HepG2 (cell line): Measurements from ENCODE around the gene SURF2. TPM values are rescaled to one million over a fixed set of nuclear protein-coding genes. Genes with fewer than 3 reads are reported as not detected.
A peak's percentile ranks its signal among the peaks of the same experiment; 100 is the strongest.

Source experiments
- HOXA3 ChIP-seq: sonication (generic); formaldehyde crosslinking; IDR thresholded peaks from 2 replicates; pipeline ENCODE4 v1.5.0; 2020; ENCODE audit warnings: missing genetic modification reagents
- KMT2A ChIP-seq: sonication (generic); formaldehyde crosslinking; IDR thresholded peaks from 2 replicates; pipeline ENCODE4 v1.4.0; 2020; ENCODE audit warnings: missing genetic modification reagents
- LCORL ChIP-seq, 2 experiments: fragments of 450-650 bp in 1 of 2; sonication (generic) in 1 of 2; formaldehyde crosslinking in 1 of 2; IDR thresholded peaks; 2 replicates each; pipeline versions ENCODE4 v1.5.0 to v1.6.1; 2017 to 2020; ENCODE audit warnings: antibody characterized with exemption in 1 of 2, missing genetic modification reagents in 1 of 2
- MZF1 ChIP-seq: sonication (generic); formaldehyde crosslinking; IDR thresholded peaks from 2 replicates; pipeline ENCODE4 v1.8.1; 2023; ENCODE audit warnings: mild to moderate bottlenecking, missing genetic modification reagents, borderline replicate concordance
- POGZ ChIP-seq: sonication (generic); formaldehyde crosslinking; IDR thresholded peaks from 2 replicates; pipeline ENCODE4 v1.4.0; 2020; ENCODE audit warnings: mild to moderate bottlenecking, missing genetic modification reagents
- POLR2AphosphoS5 ChIP-seq: IDR thresholded peaks from 2 replicates; pipeline ENCODE4 v1.6.1; 2012; ENCODE audit warnings: low read depth, low read length
- RARA ChIP-seq: IDR thresholded peaks from 2 replicates; pipeline ENCODE4 v1.6.1; 2016; ENCODE audit warnings: missing genetic modification reagents, missing compliant biosample characterization
- SP2 ChIP-seq: sonication (generic); formaldehyde crosslinking; IDR thresholded peaks from 2 replicates; pipeline ENCODE4 v1.5.1; 2020; ENCODE audit warnings: mild to moderate bottlenecking, missing genetic modification reagents
- ZBTB38 ChIP-seq: sonication (generic); formaldehyde crosslinking; IDR thresholded peaks from 2 replicates; pipeline ENCODE4 v1.5.1; 2020; ENCODE audit warnings: mild to moderate bottlenecking, missing genetic modification reagents
- ZFP36 ChIP-seq: fragments of 150-350 bp; IDR thresholded peaks from 2 replicates; pipeline ENCODE4 v1.6.1; 2018; ENCODE audit warnings: borderline replicate concordance, low read length, low read depth; ENCODE audit not compliant: partially characterized antibody
- ZFP82 ChIP-seq: sonication (generic); formaldehyde crosslinking; IDR thresholded peaks from 2 replicates; pipeline ENCODE4 v1.5.1; 2020; ENCODE audit warnings: mild to moderate bottlenecking, missing genetic modification reagents, borderline replicate concordance
- ZMAT3 ChIP-seq: sonication (generic); formaldehyde crosslinking; conservative IDR thresholded peaks from 2 replicates; pipeline ENCODE4 v1.7.0; 2021; ENCODE audit warnings: missing genetic modification reagents
- ZNF17 ChIP-seq: sonication (generic); formaldehyde crosslinking; IDR thresholded peaks from 2 replicates; pipeline ENCODE4 v1.5.0; 2020; ENCODE audit warnings: mild to moderate bottlenecking, missing genetic modification reagents
- ZNF292 ChIP-seq: sonication (generic); formaldehyde crosslinking; IDR thresholded peaks from 2 replicates; pipeline ENCODE4 v1.8.1; 2022; ENCODE audit warnings: mild to moderate bottlenecking, low read depth, missing genetic modification reagents, borderline replicate concordance
- ZNF333 ChIP-seq: sonication (generic); formaldehyde crosslinking; IDR thresholded peaks from 2 replicates; pipeline ENCODE4 v1.4.0; 2020; ENCODE audit warnings: mild to moderate bottlenecking, missing genetic modification reagents, borderline replicate concordance
- ZNF607 ChIP-seq: sonication (generic); formaldehyde crosslinking; IDR thresholded peaks from 2 replicates; pipeline ENCODE4 v1.5.1; 2020; ENCODE audit warnings: missing genetic modification reagents, mild to moderate bottlenecking, borderline replicate concordance
- ZSCAN20 ChIP-seq: sonication (generic); formaldehyde crosslinking; IDR thresholded peaks from 2 replicates; pipeline ENCODE4 v1.4.0; 2020; ENCODE audit warnings: missing genetic modification reagents, mild to moderate bottlenecking, borderline replicate concordance
- polyA plus RNA-seq, 8 experiments: library from polyadenylated mRNA; depleted of rRNA in 3 of 8; stranded (reverse) in 7 of 8; unstranded in 1 of 8; fragments of >200 nt; fragmentation: Illumina TruSeq in 4 of 8; extraction: Trizol in 4 of 8; gene quantifications; 2 replicates each; pipeline versions ENCODE4 v1.2.1 to v1.2.3, GENCODE V29; 2011 to 2016; ENCODE audit warnings: low read depth in 4 of 8, missing spikeins in 1 of 8, mixed read lengths in 1 of 8; ENCODE audit not compliant: insufficient read depth in 1 of 8
- total RNA-seq, 5 experiments: library from RNA; depleted of rRNA; stranded (reverse); fragments of >200 nt; fragmentation: Illumina TruSeq; extraction: Trizol; gene quantifications; 2 replicates each; pipeline ENCODE4 v1.2.3, GENCODE V29; 2016; ENCODE audit warnings: low read depth in 1 of 5
- TF ChIP-seq, protein P1 (sequence below): sonication (generic); formaldehyde crosslinking; IDR thresholded peaks from 2 replicates; pipeline ENCODE4 v1.8.0; 2022; ENCODE audit warnings: mild to moderate bottlenecking, missing genetic modification reagents; ENCODE audit not compliant: insufficient replicate concordance
- TF ChIP-seq, protein P2 (sequence below): sonication (generic); formaldehyde crosslinking; IDR thresholded peaks from 2 replicates; pipeline ENCODE4 v1.5.0; 2020; ENCODE audit warnings: missing genetic modification reagents
- TF ChIP-seq, protein P3 (sequence below): sonication (generic); formaldehyde crosslinking; IDR thresholded peaks from 2 replicates; pipeline ENCODE4 v1.9.0; 2022; ENCODE audit warnings: missing genetic modification reagents, mild to moderate bottlenecking, borderline replicate concordance
- TF ChIP-seq, protein P4 (sequence below), 2 experiments: sonication (generic) in 1 of 2; formaldehyde crosslinking in 1 of 2; IDR thresholded peaks; 2 replicates each; pipeline versions ENCODE4 v1.4.0 to v1.6.1; 2018 to 2020; ENCODE audit warnings: missing genetic modification reagents in 2 of 2, borderline replicate concordance in 1 of 2, low read depth in 1 of 2, mild to moderate bottlenecking in 1 of 2, missing biosample characterization in 1 of 2

Gene SURF2
- total and polyA plus RNA-seq, 2 of the 13 experiments (the other 11 are each of a cell fraction or from before 2014, with no cell fraction given): 6.3 to 13.6 TPM

DNA sequence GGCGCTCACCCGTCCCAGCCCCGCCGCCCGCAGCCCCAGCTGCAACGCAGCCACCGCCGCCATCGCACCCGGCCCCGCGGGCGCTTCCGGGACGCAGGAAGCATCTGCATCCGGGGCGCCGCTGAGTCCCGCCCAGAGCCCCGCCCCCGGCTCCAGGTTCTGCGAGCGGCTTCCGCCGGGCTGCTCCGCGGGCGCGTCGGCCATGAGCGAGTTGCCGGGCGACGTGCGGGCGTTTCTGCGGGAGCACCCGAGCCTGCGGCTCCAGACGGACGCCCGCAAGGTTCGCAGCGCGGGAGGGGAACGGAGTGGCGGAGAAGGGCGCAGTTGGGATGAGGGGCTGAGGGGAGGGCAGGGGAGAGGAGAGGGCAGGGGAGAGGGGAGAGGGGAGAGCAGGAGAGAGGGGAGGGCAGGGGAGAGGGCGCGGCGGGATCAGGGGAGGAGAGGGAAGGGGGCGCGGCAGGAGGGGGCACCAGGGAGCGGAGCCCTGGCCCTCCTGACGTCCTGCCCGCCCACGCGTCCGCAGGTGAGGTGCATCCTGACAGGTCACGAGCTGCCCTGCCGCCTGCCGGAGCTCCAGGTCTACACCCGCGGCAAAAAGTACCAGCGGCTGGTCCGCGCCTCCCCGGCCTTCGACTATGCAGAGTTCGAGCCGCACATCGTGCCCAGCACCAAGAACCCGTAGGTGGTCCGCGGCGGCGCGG, at the start of gene SURF2, which contains the start of gene SURF1 (continued):
- TF ChIP-seq POLR2AphosphoS5: peak; percentile 66
- TF ChIP-seq, protein P1, sequence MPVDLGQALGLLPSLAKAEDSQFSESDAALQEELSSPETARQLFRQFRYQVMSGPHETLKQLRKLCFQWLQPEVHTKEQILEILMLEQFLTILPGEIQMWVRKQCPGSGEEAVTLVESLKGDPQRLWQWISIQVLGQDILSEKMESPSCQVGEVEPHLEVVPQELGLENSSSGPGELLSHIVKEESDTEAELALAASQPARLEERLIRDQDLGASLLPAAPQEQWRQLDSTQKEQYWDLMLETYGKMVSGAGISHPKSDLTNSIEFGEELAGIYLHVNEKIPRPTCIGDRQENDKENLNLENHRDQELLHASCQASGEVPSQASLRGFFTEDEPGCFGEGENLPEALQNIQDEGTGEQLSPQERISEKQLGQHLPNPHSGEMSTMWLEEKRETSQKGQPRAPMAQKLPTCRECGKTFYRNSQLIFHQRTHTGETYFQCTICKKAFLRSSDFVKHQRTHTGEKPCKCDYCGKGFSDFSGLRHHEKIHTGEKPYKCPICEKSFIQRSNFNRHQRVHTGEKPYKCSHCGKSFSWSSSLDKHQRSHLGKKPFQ (CRISPR knock-in tag): no peak
- no peak for TF ChIP-seq ZNF17 (CRISPR knock-in tag)
- no peak for TF ChIP-seq ZNF292 (CRISPR knock-in tag)
- TF ChIP-seq, protein P2, sequence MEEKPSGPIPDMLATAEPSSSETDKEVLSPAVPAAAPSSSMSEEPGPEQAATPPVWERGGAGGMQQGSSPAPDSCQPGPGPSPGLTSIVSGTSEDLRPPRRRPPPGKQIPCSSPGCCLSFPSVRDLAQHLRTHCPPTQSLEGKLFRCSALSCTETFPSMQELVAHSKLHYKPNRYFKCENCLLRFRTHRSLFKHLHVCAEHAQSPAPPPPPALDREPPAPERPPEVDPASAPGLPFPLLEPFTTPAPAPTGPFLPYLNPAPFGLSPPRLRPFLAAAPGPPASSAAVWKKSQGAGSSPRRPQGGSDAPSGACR (CRISPR knock-in tag): 0 out of 2 replicates have a peak, but pooled peaks have one; percentile 63
- TF ChIP-seq HOXA3 (CRISPR knock-in tag): 0 out of 2 replicates have a peak, but pooled peaks have one; percentile 21
- TF ChIP-seq SP2 (CRISPR knock-in tag): peak; percentile 58
- TF ChIP-seq POGZ (CRISPR knock-in tag): no peak
- TF ChIP-seq ZFP36: no peak
- TF ChIP-seq ZMAT3 (CRISPR knock-in tag): 0 out of 2 replicates have a peak, but pooled peaks have one; percentile 40
- TF ChIP-seq, protein P3, sequence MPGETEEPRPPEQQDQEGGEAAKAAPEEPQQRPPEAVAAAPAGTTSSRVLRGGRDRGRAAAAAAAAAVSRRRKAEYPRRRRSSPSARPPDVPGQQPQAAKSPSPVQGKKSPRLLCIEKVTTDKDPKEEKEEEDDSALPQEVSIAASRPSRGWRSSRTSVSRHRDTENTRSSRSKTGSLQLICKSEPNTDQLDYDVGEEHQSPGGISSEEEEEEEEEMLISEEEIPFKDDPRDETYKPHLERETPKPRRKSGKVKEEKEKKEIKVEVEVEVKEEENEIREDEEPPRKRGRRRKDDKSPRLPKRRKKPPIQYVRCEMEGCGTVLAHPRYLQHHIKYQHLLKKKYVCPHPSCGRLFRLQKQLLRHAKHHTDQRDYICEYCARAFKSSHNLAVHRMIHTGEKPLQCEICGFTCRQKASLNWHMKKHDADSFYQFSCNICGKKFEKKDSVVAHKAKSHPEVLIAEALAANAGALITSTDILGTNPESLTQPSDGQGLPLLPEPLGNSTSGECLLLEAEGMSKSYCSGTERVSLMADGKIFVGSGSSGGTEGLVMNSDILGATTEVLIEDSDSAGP (CRISPR knock-in tag): peak; percentile 60; the same call in 1 of the 2 replicates
- TF ChIP-seq ZNF333 (CRISPR knock-in tag): no peak
- TF ChIP-seq RARA (CRISPR knock-in tag): no peak
- TF ChIP-seq ZSCAN20 (CRISPR knock-in tag): peak; percentile 97
- TF ChIP-seq ZFP82 (CRISPR knock-in tag): no peak
- no peak for TF ChIP-seq LCORL (IDR thresholded peaks at IDR 0.05)
- TF ChIP-seq LCORL (CRISPR knock-in tag; IDR thresholded peaks at IDR 0.05): peak; percentile 47; the same call in 1 of the 2 replicates
- no peak for TF ChIP-seq MZF1 (CRISPR knock-in tag)
- 0 out of 2 replicates have a peak, but pooled peaks have one; percentile 39 for TF ChIP-seq ZNF607 (CRISPR knock-in tag)
- TF ChIP-seq, protein P4, sequence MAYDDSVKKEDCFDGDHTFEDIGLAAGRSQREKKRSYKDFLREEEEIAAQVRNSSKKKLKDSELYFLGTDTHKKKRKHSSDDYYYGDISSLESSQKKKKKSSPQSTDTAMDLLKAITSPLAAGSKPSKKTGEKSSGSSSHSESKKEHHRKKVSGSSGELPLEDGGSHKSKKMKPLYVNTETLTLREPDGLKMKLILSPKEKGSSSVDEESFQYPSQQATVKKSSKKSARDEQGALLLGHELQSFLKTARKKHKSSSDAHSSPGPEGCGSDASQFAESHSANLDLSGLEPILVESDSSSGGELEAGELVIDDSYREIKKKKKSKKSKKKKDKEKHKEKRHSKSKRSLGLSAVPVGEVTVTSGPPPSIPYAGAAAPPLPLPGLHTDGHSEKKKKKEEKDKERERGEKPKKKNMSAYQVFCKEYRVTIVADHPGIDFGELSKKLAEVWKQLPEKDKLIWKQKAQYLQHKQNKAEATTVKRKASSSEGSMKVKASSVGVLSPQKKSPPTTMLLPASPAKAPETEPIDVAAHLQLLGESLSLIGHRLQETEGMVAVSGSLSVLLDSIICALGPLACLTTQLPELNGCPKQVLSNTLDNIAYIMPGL (CRISPR knock-in tag; IDR thresholded peaks at IDR 0.05; ENCODE audit: borderline replicate concordance in 1 of 2, low read depth in 1 of 2): peak; percentile 38 to 47; a peak in 2 of 4 replicates
- TF ChIP-seq ZBTB38 (CRISPR knock-in tag): 0 out of 2 replicates have a peak, but pooled peaks have one; percentile 39
- TF ChIP-seq KMT2A (CRISPR knock-in tag): peak; percentile 36; the same call in 1 of the 2 replicates
